Prostate gland (tissue), 2 donors: ENCODE data around the gene F3. TPM values are rescaled to one million over a fixed set of nuclear protein-coding genes. Genes with fewer than 3 reads are reported as not detected.

Source experiments
- DNase-seq: peaks from one replicate; pipeline ENCODE4 v3.0.0-alpha.2; 2019; ENCODE audit warnings: low spot score
- H3K27ac ChIP-seq, 2 donors: fragments of 200-600 bp; sonication (generic); 2 replicates each; pipeline ENCODE4 v1.5.1; 2017 to 2019
- H3K27me3 ChIP-seq: fragments of 200-600 bp; sonication (generic); replicated peaks from 2 replicates; pipeline ENCODE4 v1.5.1; 2019; ENCODE audit not compliant: insufficient read depth
- H3K36me3 ChIP-seq, 2 donors: fragments of 200-600 bp; sonication (generic); 1 replicate in 1 of 2; 2 replicates in 1 of 2; pipeline versions ENCODE4 v1.5.1 to v1.8.1; 2017 to 2019
- H3K4me1 ChIP-seq: fragments of 200-600 bp; sonication (generic); replicated peaks from 2 replicates; pipeline ENCODE4 v1.5.1; 2019
- H3K4me3 ChIP-seq, 2 donors: fragments of 200-600 bp; sonication (generic); 2 replicates each; pipeline ENCODE4 v1.5.1; 2017 to 2019
- H3K9me3 ChIP-seq: fragments of 200-600 bp; sonication (generic); 2 replicates; pipeline ENCODE4 v1.5.1; 2017
- CTCF ChIP-seq, 4 experiments: fragments of 200-600 bp in 2 of 4; fragments of 450-650 bp in 2 of 4; sonication (generic) in 2 of 4; IDR thresholded peaks; 1 replicate in 3 of 4; 2 replicates in 1 of 4; pipeline ENCODE4 v1.5.1; 2016 to 2019; ENCODE audit warnings: antibody characterized with exemption in 4 of 4, mild to moderate bottlenecking in 2 of 4, moderate library complexity in 2 of 4
- POLR2A ChIP-seq: fragments of 450-650 bp; IDR thresholded peaks from one replicate; pipeline ENCODE4 v1.6.1; 2016; ENCODE audit warnings: antibody characterized with exemption, mild to moderate bottlenecking
- POLR2AphosphoS5 ChIP-seq: sonication (generic); formaldehyde crosslinking; IDR thresholded peaks from one replicate; pipeline ENCODE4 v1.6.1; 2017; ENCODE audit warnings: antibody characterized with exemption
- WGBS: methylation state at CpG from one replicate; pipeline ENCODE4 v1.1.5; 2018; 5-methylcytosine and 5-hydroxymethylcytosine counted together
- intact Hi-C: fragments of 100-400 bp; cut with DNase I; formaldehyde crosslinking; loops from one replicate; pipeline ENCODE4 v1.14.2; 2022
- total RNA-seq, 2 donors: library from RNA; depleted of rRNA; stranded (reverse); fragments of >200 nt; gene quantifications; one replicate each; pipeline ENCODE4 v1.1.0, GENCODE V29; 2016

F3 gene
- total RNA-seq, 2 donors from 2014 or later: 36.3 to 120 TPM

GRCh38 chr1:94503153-94503552 lies 38.4 kb downstream of the F3 start:
- H3K9me3 ChIP-seq: no peaks in the 10 kb centered on the region
- H3K4me3 ChIP-seq: no peak overlapping the region
- H3K27me3 ChIP-seq: no peaks in the 10 kb centered on the region
- TF ChIP-seq POLR2A: no peak
- intact Hi-C loops: no loop called here
- 88% methylated on average over 4 of the region's 4 CpGs for WGBS
- no peak overlapping the region for H3K27ac ChIP-seq
- no peaks in the 10 kb centered on the region for H3K36me3 ChIP-seq
- no peak for DNase-seq
- H3K4me1 ChIP-seq: no peaks in the 10 kb centered on the region

GRCh38 chr1:94501935-94502334 lies 39.6 kb downstream of the F3 start:
- H3K4me3 ChIP-seq: no peak overlapping the region
- no peaks in the 10 kb centered on the region for H3K36me3 ChIP-seq
- H3K4me1 ChIP-seq: no peaks in the 10 kb centered on the region
- TF ChIP-seq POLR2AphosphoS5 (no peak), CTCF (IDR thresholded peaks at IDR 0.05) (no peak)
- no peak for DNase-seq
- H3K27me3 ChIP-seq: no peaks in the 10 kb centered on the region
- no peaks in the 10 kb centered on the region for H3K9me3 ChIP-seq
- no peak overlapping the region for H3K27ac ChIP-seq
- 91% methylated on average over 4 of the region's 4 CpGs for WGBS
- intact Hi-C loops: no loop called here

GRCh38 chr1:94501426-94501825 lies 40.1 kb downstream of the F3 start:
- no peak overlapping the region for H3K27ac ChIP-seq
- WGBS: 76% methylated on average over 2 of the region's 2 CpGs
- intact Hi-C loops: no loop called here
- no peaks in the 10 kb centered on the region for H3K9me3 ChIP-seq
- H3K4me1 ChIP-seq: no peaks in the 10 kb centered on the region
- H3K27me3 ChIP-seq: no peaks in the 10 kb centered on the region
- TF ChIP-seq POLR2AphosphoS5 (no peak), POLR2A (no peak), CTCF (IDR thresholded peaks at IDR 0.05) (no peak)
- H3K36me3 ChIP-seq: no peaks in the 10 kb centered on the region
- H3K4me3 ChIP-seq: no peak overlapping the region
- DNase-seq: no peak

- no peaks in the 10 kb centered on the region for H3K4me1 ChIP-seq
- DNase-seq: no peak
- 89% methylated on average over 2 of the region's 2 CpGs for WGBS
- H3K27me3 ChIP-seq: no peaks in the 10 kb centered on the region
- no peak for TF ChIP-seq POLR2AphosphoS5
- no peak for TF ChIP-seq CTCF (IDR thresholded peaks at IDR 0.05)
- TF ChIP-seq POLR2A: no peak
- no peak overlapping the region for H3K27ac ChIP-seq
- H3K4me3 ChIP-seq: no peak overlapping the region
- no peaks in the 10 kb centered on the region for H3K9me3 ChIP-seq
- H3K36me3 ChIP-seq: no peaks in the 10 kb centered on the region
- intact Hi-C loops: no loop called here
Observed at GRCh38 chr1:94496076-94496755, 45.3 kb downstream of the F3 start.

- intact Hi-C loops: no loop called here
- Histone ChIP-seq H3K9me3 (no peaks in the 10 kb centered on the region), H3K27me3 (no peaks in the 10 kb centered on the region), H3K27ac (no peak overlapping the region), H3K36me3 (no peaks in the 10 kb centered on the region), H3K4me1 (no peaks in the 10 kb centered on the region), H3K4me3 (no peak overlapping the region)
- no peak for DNase-seq
- TF ChIP-seq POLR2A: no peak
- WGBS: 40% methylated on average over 2 of the region's 2 CpGs
Observed at GRCh38 chr1:94490556-94490955, 51.0 kb downstream of the F3 start.

GRCh38 chr1:94486990-94487389 lies 54.6 kb downstream of the F3 start:
- WGBS: 89% methylated on average over 5 of the region's 5 CpGs
- Histone ChIP-seq H3K36me3 (no peaks in the 10 kb centered on the region), H3K9me3 (no peaks in the 10 kb centered on the region), H3K4me1 (no peaks in the 10 kb centered on the region), H3K27me3 (no peaks in the 10 kb centered on the region), H3K4me3 (no peak overlapping the region), H3K27ac (no peak overlapping the region)
- no peak for DNase-seq
- no peak for TF ChIP-seq POLR2A
- no peak for TF ChIP-seq CTCF (IDR thresholded peaks at IDR 0.05)
- TF ChIP-seq POLR2AphosphoS5: no peak
- intact Hi-C loops: no loop called here
